Trophoblast cell (in vitro differentiated cells and primary cell): Measurements from ENCODE around the gene ZNF625. TPM values are rescaled to one million over a fixed set of nuclear protein-coding genes. Genes with fewer than 3 reads are reported as not detected.
A peak's percentile ranks its signal among the peaks of the same experiment; 100 is the strongest.

Experiments
- DNase-seq, 2 donors: peaks; one replicate each; pipeline ENCODE4 v3.0.0-alpha.2; 2016
- H2AFZ ChIP-seq: 2 replicates; pipeline ENCODE4 v1.6.1; 2013; ENCODE audit warnings: low read length, moderate library complexity, mild to moderate bottlenecking; ENCODE audit not compliant: insufficient read depth, poor library complexity
- H2AK5ac ChIP-seq: 2 replicates; pipeline ENCODE4 v1.6.1; 2013; ENCODE audit warnings: mild to moderate bottlenecking, low read length
- H2BK120ac ChIP-seq: 2 replicates; pipeline ENCODE4 v1.6.1; 2013; ENCODE audit warnings: low read length, mild to moderate bottlenecking, moderate library complexity; ENCODE audit not compliant: insufficient read depth, poor library complexity
- H2BK12ac ChIP-seq: 2 replicates; pipeline ENCODE4 v1.6.1; 2013; ENCODE audit warnings: mild to moderate bottlenecking, low read length, moderate library complexity
- H2BK5ac ChIP-seq: 2 replicates; pipeline ENCODE4 v1.6.1; 2013; ENCODE audit warnings: low read length, low read depth, moderate library complexity, mild to moderate bottlenecking; ENCODE audit not compliant: poor library complexity
- H3K14ac ChIP-seq: 2 replicates; pipeline ENCODE4 v1.6.1; 2013; ENCODE audit warnings: mild to moderate bottlenecking, low read length
- H3K18ac ChIP-seq: 2 replicates; pipeline ENCODE4 v1.6.1; 2013; ENCODE audit warnings: mild to moderate bottlenecking, low read length
- H3K23ac ChIP-seq: 2 replicates; pipeline ENCODE4 v1.6.1; 2013; ENCODE audit warnings: low read length
- H3K27ac ChIP-seq: 2 replicates; pipeline ENCODE4 v1.5.1; 2013; ENCODE audit warnings: low read depth, mild to moderate bottlenecking, inconsistent platforms, low read length, moderate library complexity
- H3K27me3 ChIP-seq: 2 replicates; pipeline ENCODE4 v1.6.1; 2013; ENCODE audit warnings: inconsistent platforms, mild to moderate bottlenecking, low read length, moderate library complexity; ENCODE audit not compliant: insufficient read depth
- H3K36me3 ChIP-seq, 2 experiments: 1 replicate in 1 of 2; 2 replicates in 1 of 2; pipeline ENCODE4 v1.6.1; 2013; ENCODE audit warnings: low read length in 2 of 2, mild to moderate bottlenecking in 2 of 2, moderate library complexity in 1 of 2; ENCODE audit not compliant: insufficient read depth in 2 of 2, control insufficient read depth in 1 of 2
- H3K4ac ChIP-seq: 2 replicates; pipeline ENCODE4 v1.6.1; 2013; ENCODE audit warnings: low read depth, mild to moderate bottlenecking, low read length, moderate library complexity
- H3K4me1 ChIP-seq, 2 experiments: 1 replicate in 1 of 2; 2 replicates in 1 of 2; pipeline ENCODE4 v1.6.1; 2013; ENCODE audit warnings: low read length in 2 of 2, mild to moderate bottlenecking in 2 of 2, moderate library complexity in 1 of 2; ENCODE audit not compliant: insufficient read depth in 2 of 2, control insufficient read depth in 1 of 2
- H3K4me2 ChIP-seq: 2 replicates; pipeline ENCODE4 v1.6.1; 2013; ENCODE audit warnings: inconsistent platforms, mild to moderate bottlenecking, low read length, moderate library complexity
- H3K4me3 ChIP-seq: 2 replicates; pipeline ENCODE4 v1.5.1; 2013; ENCODE audit warnings: mild to moderate bottlenecking, low read depth, low read length, inconsistent platforms
- H3K79me1 ChIP-seq: one replicate; pipeline ENCODE4 v1.6.1; 2013; ENCODE audit warnings: low read length
- H3K79me2 ChIP-seq: 2 replicates; pipeline ENCODE4 v1.6.1; 2013; ENCODE audit warnings: low read length, mild to moderate bottlenecking; ENCODE audit not compliant: control insufficient read depth, insufficient read depth, poor library complexity
- H3K9ac ChIP-seq: 2 replicates; pipeline ENCODE4 v1.6.1; 2013; ENCODE audit warnings: mild to moderate bottlenecking, low read length
- H3K9me3 ChIP-seq: 2 replicates; pipeline ENCODE4 v1.6.1; 2013; ENCODE audit warnings: low read depth, mild to moderate bottlenecking, control low read depth, inconsistent platforms, low read length; ENCODE audit not compliant: insufficient read depth
- H4K12ac ChIP-seq: 2 replicates; pipeline ENCODE4 v1.6.1; 2013; ENCODE audit warnings: low read depth, mild to moderate bottlenecking, low read length, moderate library complexity
- H4K8ac ChIP-seq: 2 replicates; pipeline ENCODE4 v1.6.1; 2013; ENCODE audit warnings: low read depth, mild to moderate bottlenecking, low read length, moderate library complexity
- H4K91ac ChIP-seq: one replicate; pipeline ENCODE4 v1.6.1; 2013; ENCODE audit warnings: low read depth, mild to moderate bottlenecking, low read length, moderate library complexity
- WGBS: extraction: QIAGEN DNeasy Blood & Tissue Kit; methylation state at CpG from one replicate; pipeline ENCODE4 v1.1.7; 2013; ENCODE audit warnings: missing lambda C conversion rate; ENCODE audit not compliant: insufficient read length, insufficient coverage; ENCODE audit errors: extremely low coverage; 5-methylcytosine and 5-hydroxymethylcytosine counted together
- polyA plus RNA-seq: library from polyadenylated mRNA; stranded (reverse); fragments of 200-250 nt; gene quantifications from 2 replicates; pipeline ENCODE4 v1.2.3, GENCODE V29; 2013

ZNF625 gene
- 5.6 and 6.6 TPM in 2 replicates for polyA plus RNA-seq

DNA sequence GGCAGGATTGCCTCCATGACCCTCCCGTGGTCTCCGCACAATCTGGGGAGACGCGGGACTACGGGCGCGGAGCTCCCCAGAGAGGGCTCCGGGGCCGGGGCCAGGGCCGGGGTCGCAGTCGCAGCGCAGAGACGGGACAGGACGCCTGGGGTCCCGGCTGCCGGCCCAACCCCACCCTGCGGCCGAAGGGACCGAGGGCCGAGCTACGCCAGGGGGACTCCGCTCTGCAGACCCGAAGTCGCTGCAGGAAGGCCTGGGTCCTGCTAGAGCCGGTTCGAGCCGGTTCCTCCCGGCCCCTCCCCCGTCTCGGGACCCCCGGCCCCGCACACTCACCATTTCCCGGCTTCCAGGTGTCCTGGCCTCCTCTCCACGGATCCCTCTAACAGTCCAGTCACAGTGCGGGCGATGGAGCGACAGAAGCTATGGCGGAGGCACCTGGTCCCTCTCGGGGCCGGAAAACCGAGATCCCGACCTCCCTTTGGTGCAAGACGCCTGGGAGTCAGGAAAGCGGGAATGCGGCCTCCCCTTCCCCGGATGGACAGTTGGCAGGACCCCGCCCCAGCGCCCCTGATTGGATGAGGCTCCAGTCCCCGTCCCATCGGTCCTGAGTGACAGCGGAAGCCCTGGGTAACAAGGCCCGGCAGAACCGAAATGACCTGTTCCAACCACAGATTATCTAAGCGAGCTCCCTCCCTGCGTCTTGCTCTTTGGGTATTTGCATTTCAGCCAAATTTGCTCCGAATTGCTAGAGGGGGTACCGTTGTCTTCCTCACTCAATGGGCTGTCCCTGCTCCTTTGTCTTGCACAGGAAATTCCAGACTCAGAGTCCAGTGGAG is at the start of gene ZNF625:
TSS of gene ZNF625 (minus strand) at position 512 of the 836 bp plus-strand sequence. CDS start at position 336, 176 bp downstream.
- no peaks in the 10 kb centered on the region for H3K9me3 ChIP-seq
- peak within 1 kb of the TSS; percentile 88 for H3K14ac ChIP-seq
- H3K18ac ChIP-seq: peak within 1 kb of the TSS; percentile 55
- peak within 1 kb of the TSS; percentile 85 for H3K4me2 ChIP-seq
- peak within 1 kb of the TSS; percentile 14 for H2BK120ac ChIP-seq
- H2AK5ac ChIP-seq: no peak within 1 kb of the TSS
- H4K91ac ChIP-seq: peak within 1 kb of the TSS; percentile 77
- peak within 1 kb of the TSS; percentile 89 for H4K8ac ChIP-seq
- no peak within 1 kb of the TSS for H2BK12ac ChIP-seq
- H3K4ac ChIP-seq: peak within 1 kb of the TSS; percentile 87
- H3K27me3 ChIP-seq: no peaks in the 10 kb centered on the region
- peak within 1 kb of the TSS; percentile 41 for H2BK5ac ChIP-seq
- peaks cover 6% of the 10 kb centered on the region for H3K79me1 ChIP-seq
- peak within 1 kb of the TSS; percentile 77 for H4K12ac ChIP-seq
- H3K4me3 ChIP-seq: peak within 1 kb of the TSS; percentile 88
- peaks cover 3 to 5% of the 10 kb centered on the region in 2 experiments for H3K36me3 ChIP-seq
- H3K27ac ChIP-seq: peak within 1 kb of the TSS; percentile 52
- WGBS: no CpG with 5 or more reads among the region's 58 CpGs
- H3K9ac ChIP-seq: peak within 1 kb of the TSS; percentile 78
- peaks cover 8% of the 10 kb centered on the region for H3K79me2 ChIP-seq
- peak within 1 kb of the TSS; percentile 85 for H2AFZ ChIP-seq
- DNase-seq: peak; percentile 89
- no peak within 1 kb of the TSS for H3K23ac ChIP-seq
- peaks cover 0 to 3% of the 10 kb centered on the region in 2 experiments for H3K4me1 ChIP-seq

- no peak overlapping the region for H4K8ac ChIP-seq
- no peak overlapping the region for H2BK120ac ChIP-seq
- no peak overlapping the region for H3K14ac ChIP-seq
- no peak overlapping the region for H2BK12ac ChIP-seq
- no CpG with 5 or more reads among the region's 4 CpGs for WGBS
- no peak for DNase-seq
- no peaks in the 10 kb centered on the region for H3K79me2 ChIP-seq
- H4K12ac ChIP-seq: no peak overlapping the region
- H4K91ac ChIP-seq: no peak overlapping the region
- H3K79me1 ChIP-seq: no peaks in the 10 kb centered on the region
- no peak overlapping the region for H3K4me3 ChIP-seq
- H3K4me2 ChIP-seq: no peak overlapping the region
- H3K9me3 ChIP-seq: no peaks in the 10 kb centered on the region
- no peaks in the 10 kb centered on the region for H3K36me3 ChIP-seq
- H3K4me1 ChIP-seq: no peaks in the 10 kb centered on the region
- H2AK5ac ChIP-seq: no peak overlapping the region
- H3K18ac ChIP-seq: no peak overlapping the region
- H3K27ac ChIP-seq: no peak overlapping the region
- no peak overlapping the region for H3K4ac ChIP-seq
- no peak overlapping the region for H2AFZ ChIP-seq
- no peak overlapping the region for H2BK5ac ChIP-seq
- H3K9ac ChIP-seq: no peak overlapping the region
- no peak overlapping the region for H3K23ac ChIP-seq
- H3K27me3 ChIP-seq: no peaks in the 10 kb centered on the region
Observed at GRCh38 chr19:12205296-12205695, 48.8 kb upstream of the ZNF625 start.

GRCh38 chr19:12202250-12202649 is 45.7 kb upstream of the ZNF625 start:
- no peak overlapping the region for H3K9ac ChIP-seq
- H3K14ac ChIP-seq: no peak overlapping the region
- no peak overlapping the region for H3K23ac ChIP-seq
- H3K79me2 ChIP-seq: no peaks in the 10 kb centered on the region
- no peak overlapping the region for H4K91ac ChIP-seq
- H3K79me1 ChIP-seq: no peaks in the 10 kb centered on the region
- H4K8ac ChIP-seq: no peak overlapping the region
- no peak overlapping the region for H3K4me2 ChIP-seq
- no peak overlapping the region for H3K27ac ChIP-seq
- no CpG with 5 or more reads among the region's 4 CpGs for WGBS
- H2AK5ac ChIP-seq: no peak overlapping the region
- H3K27me3 ChIP-seq: no peaks in the 10 kb centered on the region
- H3K4ac ChIP-seq: no peak overlapping the region
- H3K36me3 ChIP-seq: no peaks in the 10 kb centered on the region
- no peak overlapping the region for H2BK120ac ChIP-seq
- no peak overlapping the region for H2AFZ ChIP-seq
- peak; percentile 17 to 22 for DNase-seq
- H3K4me1 ChIP-seq: no peaks in the 10 kb centered on the region
- H3K4me3 ChIP-seq: no peak overlapping the region
- no peak overlapping the region for H3K18ac ChIP-seq
- no peak overlapping the region for H2BK5ac ChIP-seq
- no peak overlapping the region for H4K12ac ChIP-seq
- no peak overlapping the region for H2BK12ac ChIP-seq
- H3K9me3 ChIP-seq: no peaks in the 10 kb centered on the region

GRCh38 chr19:12199757-12200419 is 43.4 kb upstream of the ZNF625 start:
- no peak overlapping the region for H3K18ac ChIP-seq
- H3K9me3 ChIP-seq: peaks cover 7% of the 10 kb centered on the region
- no peak overlapping the region for H3K27ac ChIP-seq
- no peak for DNase-seq
- H3K27me3 ChIP-seq: no peaks in the 10 kb centered on the region
- H3K23ac ChIP-seq: no peak overlapping the region
- no peak overlapping the region for H3K4me3 ChIP-seq
- H3K9ac ChIP-seq: no peak overlapping the region
- H3K79me1 ChIP-seq: no peaks in the 10 kb centered on the region
- no peak overlapping the region for H2AK5ac ChIP-seq
- H2AFZ ChIP-seq: no peak overlapping the region
- H3K4ac ChIP-seq: no peak overlapping the region
- no peaks in the 10 kb centered on the region for H3K36me3 ChIP-seq
- no peak overlapping the region for H4K8ac ChIP-seq
- H3K4me2 ChIP-seq: no peak overlapping the region
- H4K12ac ChIP-seq: no peak overlapping the region
- no peaks in the 10 kb centered on the region for H3K4me1 ChIP-seq
- no peak overlapping the region for H2BK12ac ChIP-seq
- no peak overlapping the region for H2BK120ac ChIP-seq
- no peak overlapping the region for H4K91ac ChIP-seq
- no CpG with 5 or more reads among the region's 3 CpGs for WGBS
- H3K14ac ChIP-seq: no peak overlapping the region
- no peak overlapping the region for H2BK5ac ChIP-seq
- no peaks in the 10 kb centered on the region for H3K79me2 ChIP-seq
